Neural cell (in vitro differentiated cells): ENCODE results near the gene SLC2A10.

Experiments used
- CTCF ChIP-seq: fragments of 450-650 bp; IDR thresholded peaks from 2 replicates; pipeline ENCODE4 v1.5.1; 2014; ENCODE audit warnings: antibody characterized with exemption, mild to moderate bottlenecking, moderate library complexity; ENCODE audit not compliant: poor library complexity, severe bottlenecking
- EZH2 ChIP-seq: fragments of 200-600, 300-800 bp; shearing (Covaris generic), sonication (generic); IDR thresholded peaks from 2 replicates; pipeline ENCODE4 v1.6.1; 2014; ENCODE audit warnings: antibody characterized with exemption, low read length, borderline replicate concordance, mild to moderate bottlenecking; ENCODE audit not compliant: insufficient read depth, poor library complexity, severe bottlenecking

- TF ChIP-seq EZH2 (no peak), CTCF (no peak)
These were observed 45.9 kb upstream of the SLC2A10 start for GRCh38 chr20:46663531-46663930.
